Mammary epithelial cell (primary cell): ENCODE results near the gene CSH2.

Source experiments
- EZH2 ChIP-seq: IDR thresholded peaks from 2 replicates; pipeline ENCODE4 v1.6.1; 2012; ENCODE audit warnings: low read length, inconsistent platforms, borderline replicate concordance
- TF ChIP-seq, protein P1 (sequence below), 2 donors: IDR thresholded peaks in 1 of 2; conservative IDR thresholded peaks in 1 of 2; 2 replicates each; pipeline ENCODE4 v1.5.1; 2011 to 2012; ENCODE audit warnings: inconsistent platforms in 2 of 2, low read length in 2 of 2, mild to moderate bottlenecking in 2 of 2, control low read depth in 1 of 2, low read depth in 1 of 2; ENCODE audit not compliant: insufficient read depth in 1 of 2; ENCODE audit errors: extremely low read depth in 1 of 2

- TF ChIP-seq, protein P1, sequence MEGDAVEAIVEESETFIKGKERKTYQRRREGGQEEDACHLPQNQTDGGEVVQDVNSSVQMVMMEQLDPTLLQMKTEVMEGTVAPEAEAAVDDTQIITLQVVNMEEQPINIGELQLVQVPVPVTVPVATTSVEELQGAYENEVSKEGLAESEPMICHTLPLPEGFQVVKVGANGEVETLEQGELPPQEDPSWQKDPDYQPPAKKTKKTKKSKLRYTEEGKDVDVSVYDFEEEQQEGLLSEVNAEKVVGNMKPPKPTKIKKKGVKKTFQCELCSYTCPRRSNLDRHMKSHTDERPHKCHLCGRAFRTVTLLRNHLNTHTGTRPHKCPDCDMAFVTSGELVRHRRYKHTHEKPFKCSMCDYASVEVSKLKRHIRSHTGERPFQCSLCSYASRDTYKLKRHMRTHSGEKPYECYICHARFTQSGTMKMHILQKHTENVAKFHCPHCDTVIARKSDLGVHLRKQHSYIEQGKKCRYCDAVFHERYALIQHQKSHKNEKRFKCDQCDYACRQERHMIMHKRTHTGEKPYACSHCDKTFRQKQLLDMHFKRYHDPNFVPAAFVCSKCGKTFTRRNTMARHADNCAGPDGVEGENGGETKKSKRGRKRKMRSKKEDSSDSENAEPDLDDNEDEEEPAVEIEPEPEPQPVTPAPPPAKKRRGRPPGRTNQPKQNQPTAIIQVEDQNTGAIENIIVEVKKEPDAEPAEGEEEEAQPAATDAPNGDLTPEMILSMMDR (conservative IDR thresholded peaks at IDR 0.05 in 1 of 2, IDR thresholded peaks at IDR 0.05 in 1 of 2; ENCODE audit: extremely low read depth in 1 of 2, insufficient read depth in 1 of 2, low read depth in 1 of 2, low read length in 2 of 2): no peak
- TF ChIP-seq EZH2: no peak
Observed at GRCh38 chr17:63841350-63842172, 31.9 kb downstream of the CSH2 start.
